LHCN-M2 (cell line): ENCODE data around the gene REP15. TPM values are rescaled to one million over a fixed set of nuclear protein-coding genes. Genes with fewer than 3 reads are reported as not detected.
"Not testable (repeated sequence)": the region's sequence is repeated elsewhere in the genome, so short reads cannot be mapped to it uniquely, and the experiment has no call there.

Experiments used
- DNase-seq: peaks from one replicate; pipeline ENCODE4 v3.0.0-alpha.2; 2012; ENCODE audit warnings: low read depth
- total RNA-seq: library from RNA; depleted of rRNA; stranded (reverse); fragments of >200 nt; gene quantifications from 2 replicates; pipeline ENCODE4 v1.2.3, GENCODE V29; 2014

Gene REP15
- total RNA-seq, 1 experiment from 2014 or later = 3.4 TPM

DNA sequence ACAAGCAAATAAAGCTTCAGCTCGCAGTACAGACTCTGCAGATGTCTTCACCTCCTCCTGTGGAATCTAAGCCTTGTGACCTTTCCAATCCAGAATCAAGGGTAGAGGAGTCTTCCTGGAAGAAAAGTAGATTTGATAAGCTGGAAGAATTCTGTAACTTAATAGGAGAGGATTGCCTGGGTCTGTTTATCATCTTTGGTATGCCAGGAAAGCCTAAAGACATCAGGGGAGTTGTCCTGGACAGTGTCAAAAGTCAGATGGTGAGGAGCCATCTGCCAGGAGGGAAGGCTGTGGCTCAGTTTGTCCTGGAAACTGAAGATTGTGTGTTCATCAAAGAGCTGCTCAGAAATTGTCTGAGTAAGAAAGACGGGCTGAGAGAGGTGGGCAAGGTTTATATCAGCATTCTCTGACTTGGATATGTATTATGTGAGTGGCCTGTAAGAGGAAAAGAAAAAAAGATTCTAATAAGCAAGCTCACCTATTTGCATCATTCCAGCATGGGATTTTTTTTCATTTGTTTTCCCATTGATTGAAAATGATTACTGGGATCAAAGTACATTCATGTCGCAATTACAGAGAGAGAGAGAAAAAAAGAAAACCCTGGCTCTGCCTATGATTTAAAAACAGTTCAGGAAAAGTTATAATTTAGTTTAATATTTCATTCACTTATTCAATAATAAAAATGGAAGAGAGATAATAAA, 767 bp downstream of the REP15 start:
- DNase-seq = no peak

DNA sequence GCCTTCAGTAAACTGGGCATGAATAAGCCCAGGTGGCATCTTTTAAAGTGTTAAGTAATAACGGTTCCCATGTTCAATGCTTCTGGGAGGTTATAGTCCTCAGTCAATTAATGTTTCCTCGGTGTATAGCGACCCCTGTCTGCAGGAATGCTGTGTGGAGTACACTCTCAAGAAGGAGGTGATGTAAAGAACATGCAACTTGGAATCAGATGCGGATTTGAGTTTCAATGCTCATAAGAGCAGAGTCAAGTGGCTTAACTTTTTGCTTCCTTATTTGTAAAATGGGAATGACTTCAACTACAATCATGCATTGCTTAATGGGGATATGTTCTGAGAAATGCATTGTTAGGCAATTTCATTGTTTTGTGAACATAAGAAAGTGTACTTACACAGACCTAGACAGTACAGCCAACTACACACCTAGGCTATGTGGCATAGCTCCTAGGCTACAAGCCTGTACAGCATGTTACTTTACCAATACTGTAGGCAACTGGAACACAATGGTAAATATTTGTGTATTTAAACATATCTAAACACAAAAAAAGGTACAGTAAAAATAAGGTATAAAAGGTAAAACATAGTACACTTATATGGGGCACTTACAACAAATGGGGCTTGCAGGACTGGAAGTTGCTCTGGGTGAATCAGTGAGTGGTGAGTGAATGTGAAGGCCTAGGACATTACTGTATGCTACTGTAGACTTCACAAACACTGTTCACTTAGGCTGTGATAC, 7.6 kb downstream of the REP15 start:
- DNase-seq = peak; percentile 78

DNA sequence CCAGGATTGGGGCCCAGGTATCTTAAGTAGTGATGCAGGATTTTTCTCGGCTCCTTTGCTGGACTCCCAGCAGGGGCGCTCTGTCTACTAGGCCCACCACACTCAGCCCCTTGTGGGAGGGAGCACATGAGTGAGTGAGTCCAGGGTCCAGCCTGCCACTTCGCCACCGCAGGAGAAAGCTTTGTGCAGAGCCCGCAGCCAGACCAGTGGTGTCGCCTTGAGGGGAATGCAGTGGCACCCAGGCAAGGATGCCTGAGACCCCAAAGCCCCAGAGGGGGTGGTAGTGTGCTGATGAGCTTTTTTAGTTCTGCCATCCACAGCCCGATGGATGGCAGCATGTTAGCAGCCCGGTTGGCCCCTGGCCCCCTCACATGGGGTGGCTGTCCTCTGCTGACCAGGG, 9.0 kb downstream of the REP15 start:
- no peak for DNase-seq

DNA sequence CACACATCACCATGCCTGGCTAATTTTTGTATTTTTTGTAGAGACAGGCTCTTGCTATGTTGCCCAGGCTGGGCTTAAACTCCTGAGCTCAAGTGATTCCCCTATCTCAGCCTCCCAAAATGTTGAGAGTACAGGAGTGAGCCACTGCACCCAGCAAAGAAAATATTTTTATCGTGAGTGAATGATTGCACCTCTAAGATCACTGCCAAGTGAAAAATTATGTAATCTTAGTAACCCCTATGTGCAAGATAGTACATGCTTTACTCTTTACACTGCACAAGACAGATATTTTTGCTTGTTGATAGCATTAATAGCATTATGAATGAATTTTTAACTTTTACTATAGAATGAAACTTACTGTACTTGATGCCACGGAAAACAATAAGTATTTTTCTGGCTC, 11.0 kb downstream of the REP15 start:
- DNase-seq = no peak

DNA sequence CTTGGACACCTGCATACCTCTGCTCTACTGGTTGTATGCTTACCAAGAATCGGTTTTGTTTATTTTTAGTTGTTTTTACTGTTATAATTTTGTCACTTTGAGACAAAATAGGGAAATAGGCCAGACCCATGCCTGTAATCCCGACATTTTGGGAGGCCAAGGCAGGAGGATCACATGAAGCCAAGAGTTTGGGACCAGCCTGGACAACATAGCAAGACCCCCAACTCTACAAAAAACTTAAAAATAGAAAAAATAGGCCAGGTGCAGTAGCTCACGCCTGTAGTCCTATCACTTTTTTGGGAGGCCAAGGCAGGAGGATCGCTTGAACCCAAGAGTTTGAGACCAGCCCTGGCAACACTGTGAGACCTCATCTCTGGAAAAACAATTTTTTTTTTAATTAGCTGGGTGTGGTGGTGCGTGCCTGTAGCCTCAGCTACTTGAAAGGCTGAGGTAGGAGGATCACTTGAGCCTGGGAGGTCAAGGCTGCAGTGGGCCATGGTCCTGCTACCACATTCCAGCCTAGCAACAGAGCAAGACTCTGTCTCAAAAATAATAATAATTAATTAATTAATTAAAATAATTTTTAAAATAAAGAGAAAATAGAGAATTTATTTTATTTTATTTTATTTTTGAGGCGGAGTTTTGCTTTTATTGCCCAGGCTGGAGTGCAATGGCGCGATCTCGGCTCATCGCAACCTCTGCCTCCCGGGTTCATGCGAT, 13.1 kb downstream of the REP15 start:
- no peak for DNase-seq

DNA sequence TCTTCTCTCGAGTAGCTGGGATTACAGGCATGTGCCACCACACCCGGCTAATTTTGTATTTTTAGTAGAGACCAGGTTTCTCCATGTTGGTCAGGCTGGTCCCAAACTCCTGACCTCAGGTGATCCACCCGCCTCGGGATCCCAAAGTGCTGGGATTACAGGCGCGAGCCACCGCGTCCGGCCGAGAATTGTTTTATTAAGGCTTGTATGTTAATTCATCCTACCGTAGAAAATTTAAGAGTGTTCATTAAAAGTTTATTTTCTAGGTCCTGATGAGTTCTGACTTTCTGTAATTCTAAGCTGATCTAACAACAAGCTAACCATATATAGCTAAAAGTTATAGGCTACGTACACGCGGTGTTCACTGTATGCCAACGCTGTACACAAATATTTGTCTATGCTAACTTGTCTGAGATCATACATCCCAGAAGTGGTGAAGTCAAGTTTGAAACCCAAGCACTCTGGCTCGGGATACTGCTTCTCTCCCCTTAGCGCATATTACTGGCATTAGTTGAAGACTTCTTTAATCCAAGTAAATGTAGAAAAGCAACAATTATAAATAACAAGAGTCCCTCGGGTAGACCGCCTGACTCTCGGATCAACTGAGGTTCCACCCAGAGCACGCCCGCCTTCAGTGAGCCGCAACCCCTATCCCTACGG, 13.8 kb downstream of the REP15 start:
- peak; percentile 51 for DNase-seq

DNA sequence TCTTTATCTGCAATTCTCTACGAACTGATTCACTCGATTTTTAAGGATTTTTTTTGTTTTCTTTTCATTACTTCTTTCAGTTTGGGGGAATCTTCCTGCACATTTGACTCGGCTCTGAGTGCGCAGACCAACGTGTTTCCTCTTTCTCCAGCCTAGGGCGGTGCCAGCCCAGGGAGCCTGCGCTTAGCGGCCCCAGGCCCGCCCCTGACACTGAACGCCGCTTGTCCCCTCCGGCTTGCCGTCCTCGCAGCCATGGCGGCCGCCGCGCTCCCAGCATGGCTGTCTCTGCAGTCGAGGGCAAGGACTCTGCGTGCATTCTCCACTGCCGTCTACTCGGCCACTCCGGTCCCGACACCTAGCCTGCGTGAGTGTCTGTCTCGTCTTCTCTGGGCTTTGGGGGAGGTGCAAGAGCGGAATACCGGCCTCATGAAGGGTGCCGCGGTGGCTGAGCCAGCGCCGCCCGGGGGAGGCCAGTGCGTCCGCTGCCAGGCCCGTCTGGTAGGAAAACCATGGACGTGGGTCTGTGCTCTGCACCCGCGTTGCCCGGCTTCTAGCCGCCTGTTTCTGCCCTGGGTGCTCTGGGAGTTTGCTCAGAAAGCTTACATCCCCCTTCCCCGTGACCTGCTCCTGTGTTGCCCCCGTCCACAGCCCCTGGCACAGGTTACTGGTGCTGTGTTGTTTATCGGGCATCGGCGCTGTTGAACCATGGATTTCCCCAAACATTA, 14.5 kb downstream of the REP15 start, which contains the start of gene MRPS35:
MRPS35 (plus strand) TSS at position 241 of the 725 bp plus-strand sequence; CDS start at position 253, 12 bp downstream.
- peak; percentile 88 for DNase-seq

DNA sequence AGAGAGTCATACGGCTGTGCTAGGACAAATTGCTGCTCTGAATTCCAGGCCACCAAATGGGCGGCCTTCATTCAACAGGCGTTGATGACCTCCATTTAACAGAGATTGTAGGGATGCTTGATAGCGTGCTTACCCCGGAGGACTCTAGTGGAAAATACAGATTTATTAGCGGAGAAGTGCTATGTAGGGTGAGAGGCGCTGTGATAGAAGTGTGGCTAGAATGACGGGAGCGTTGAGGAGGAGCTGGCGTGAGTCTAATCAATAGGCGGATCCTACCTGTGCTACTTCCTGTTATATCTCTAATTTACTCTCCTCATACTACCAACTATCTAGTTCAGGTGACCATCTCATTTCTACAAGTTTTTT, 15.1 kb downstream of the REP15 start:
- DNase-seq = no peak

DNA sequence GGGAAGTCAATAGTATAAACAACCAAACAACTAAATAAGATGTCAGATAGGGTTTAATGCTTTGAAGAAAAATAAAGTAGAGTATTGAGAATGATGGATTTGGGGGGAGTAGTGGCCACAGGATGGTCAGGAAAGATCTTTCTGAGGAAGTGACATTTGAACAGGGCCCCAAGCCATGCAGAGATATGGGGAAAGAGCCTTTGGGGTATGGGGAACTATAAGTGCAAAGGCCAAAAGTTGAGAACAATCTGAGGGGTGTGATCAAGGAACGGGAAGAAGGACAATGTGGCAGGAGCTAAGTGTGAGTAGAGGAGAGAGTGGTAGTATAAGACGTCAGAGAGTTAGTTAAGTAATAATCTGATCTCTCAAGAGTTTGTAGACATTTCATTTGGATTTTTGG, 15.7 kb downstream of the REP15 start:
- DNase-seq = no peak

DNA sequence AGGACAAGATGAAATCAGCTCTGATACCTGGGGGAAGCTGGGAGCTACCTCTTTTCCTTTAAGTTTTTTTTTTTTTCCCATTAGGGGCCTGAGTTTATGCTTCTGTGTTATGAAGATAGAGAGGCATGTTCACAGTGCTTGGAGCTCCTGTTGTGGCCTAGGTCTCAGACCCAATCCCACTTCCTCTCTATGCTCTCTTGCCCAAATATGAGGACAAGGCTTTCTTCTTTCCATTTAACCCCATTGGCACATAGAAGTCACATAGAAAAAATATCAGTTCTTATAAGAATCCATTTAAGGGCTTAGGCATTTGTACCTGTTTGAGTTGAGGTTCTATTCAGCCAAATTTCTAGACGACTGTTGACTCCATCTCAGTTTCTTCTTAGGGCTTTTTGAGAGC, 27.0 kb downstream of the REP15 start:
- no peak for DNase-seq

DNA sequence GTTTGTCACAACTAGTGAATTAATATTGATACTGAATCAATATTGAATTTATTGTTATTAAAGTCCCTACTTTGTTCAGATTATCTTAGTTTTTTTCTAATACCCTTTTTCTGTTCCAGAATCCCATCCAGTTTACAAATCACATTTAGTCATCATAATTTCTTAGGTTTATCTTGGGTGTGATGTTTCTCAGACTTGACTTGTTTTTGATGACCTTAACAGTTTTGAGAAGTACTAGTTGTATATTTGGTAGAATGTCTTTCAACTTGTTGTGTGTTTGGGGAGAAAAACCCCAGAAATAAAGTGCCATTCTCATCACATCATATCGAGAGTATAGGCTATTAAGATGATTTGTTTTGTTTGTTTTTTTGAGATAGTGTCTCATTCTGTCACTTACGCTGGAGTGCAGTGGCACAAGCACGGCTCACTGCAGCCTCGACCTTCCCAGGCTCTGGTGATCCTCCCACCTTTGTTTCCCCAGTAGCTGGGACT, 33.9 kb downstream of the REP15 start:
- no peak for DNase-seq

DNA sequence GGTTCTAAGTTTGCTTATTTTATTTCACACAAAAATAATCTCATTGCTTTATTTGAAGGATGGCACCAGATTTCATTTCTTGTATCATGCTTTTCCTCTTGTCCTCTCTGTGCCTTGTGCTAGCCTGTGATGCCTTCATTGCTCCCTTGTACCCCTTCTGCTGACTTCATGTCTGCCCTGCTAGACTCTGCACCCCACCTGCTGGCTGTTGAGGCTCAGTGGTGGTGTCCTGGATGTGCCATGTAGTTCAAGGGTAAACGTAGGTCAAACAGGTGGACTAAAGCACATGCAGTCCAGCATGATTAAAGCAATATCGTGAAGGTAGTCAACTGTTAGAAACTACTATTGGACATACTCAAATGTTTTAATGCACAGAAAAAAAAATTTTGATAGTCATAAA, 36.0 kb downstream of the REP15 start:
- no peak for DNase-seq

DNA sequence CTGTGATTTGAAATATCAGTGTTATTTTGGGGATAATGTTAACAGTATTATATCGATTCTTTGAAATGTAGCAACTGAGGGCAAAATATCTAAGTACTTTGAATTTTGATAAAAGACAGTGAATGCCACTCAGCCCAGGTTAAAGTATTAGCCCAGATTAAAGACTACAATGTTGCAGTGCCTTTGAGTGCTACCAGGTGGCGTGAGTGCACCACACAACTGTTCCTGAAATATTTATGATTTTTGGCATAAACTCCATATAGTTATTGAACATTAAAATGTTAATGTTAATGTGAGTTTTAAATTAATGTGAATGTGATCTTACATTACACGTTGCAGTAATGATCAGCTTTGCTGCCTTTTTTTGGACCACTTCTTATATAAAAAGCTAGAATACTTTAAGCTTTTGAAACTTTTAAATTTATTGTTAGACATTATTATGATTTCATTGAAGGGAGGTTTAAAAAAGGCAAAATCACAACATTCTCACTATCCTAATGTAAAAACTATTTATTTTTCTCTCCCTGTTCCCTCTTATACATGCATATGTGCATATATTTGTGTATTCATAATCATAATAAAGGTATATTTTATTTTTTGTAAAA, 36.9 kb downstream of the REP15 start:
- DNase-seq = peak; percentile 29

DNA sequence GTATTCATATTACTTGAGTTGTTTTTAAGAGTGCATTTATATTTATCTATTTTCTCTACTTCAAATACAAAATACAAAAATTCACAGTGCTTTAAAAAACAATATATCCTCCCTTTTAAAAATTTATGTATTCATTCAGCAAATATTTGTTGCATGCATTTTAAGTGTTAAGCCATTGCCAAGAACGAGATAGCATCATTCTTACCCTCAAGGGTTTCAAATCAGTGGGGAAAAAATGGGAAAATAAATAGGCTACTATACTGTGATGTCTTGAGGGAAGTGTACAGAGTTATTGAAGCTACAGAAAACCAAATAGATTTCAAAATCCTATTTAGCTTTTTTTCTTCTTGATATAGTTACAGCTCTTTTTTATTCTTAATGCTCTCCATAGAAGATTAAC, 37.5 kb downstream of the REP15 start:
- no peak for DNase-seq

DNA sequence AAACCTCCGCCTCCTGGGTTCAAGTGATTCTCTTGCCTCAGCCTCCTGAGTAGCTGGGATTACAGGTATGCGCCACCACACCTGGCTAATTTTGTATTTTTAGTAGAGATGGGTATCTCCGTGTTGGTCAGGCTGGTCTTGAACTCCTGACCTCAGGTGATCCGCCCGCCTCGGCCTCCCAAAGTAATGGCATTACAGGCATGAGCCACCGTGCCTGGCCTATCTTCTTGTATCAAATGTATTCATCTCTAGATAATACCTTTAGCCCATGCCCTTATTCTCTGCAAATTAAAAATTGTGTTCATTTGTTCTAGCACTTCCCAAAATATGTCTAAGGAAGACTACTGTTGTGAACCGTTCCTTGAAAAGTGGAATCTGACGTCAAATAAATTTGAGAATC, 38.1 kb downstream of the REP15 start:
- not testable (repeated sequence) for DNase-seq

DNA sequence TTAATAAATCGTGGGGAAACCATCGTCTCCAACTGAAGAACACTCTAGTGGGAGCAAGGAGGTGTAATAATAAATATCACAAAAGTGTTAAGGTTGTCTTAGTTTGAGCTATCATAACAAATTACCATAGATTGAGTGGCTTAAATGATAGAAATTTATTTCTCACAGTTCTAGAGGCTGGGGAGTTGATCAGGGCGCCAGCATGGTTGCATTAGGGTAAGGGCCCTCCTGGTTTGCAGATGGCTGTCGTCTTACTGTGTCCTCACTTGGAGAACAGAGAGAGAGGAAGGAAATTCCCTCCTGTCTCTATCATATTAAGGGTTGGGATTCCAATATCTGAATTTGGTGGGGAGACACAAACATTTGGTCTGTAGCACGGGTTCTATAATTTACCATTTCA, 47.4 kb downstream of the REP15 start:
- DNase-seq = no peak

DNA sequence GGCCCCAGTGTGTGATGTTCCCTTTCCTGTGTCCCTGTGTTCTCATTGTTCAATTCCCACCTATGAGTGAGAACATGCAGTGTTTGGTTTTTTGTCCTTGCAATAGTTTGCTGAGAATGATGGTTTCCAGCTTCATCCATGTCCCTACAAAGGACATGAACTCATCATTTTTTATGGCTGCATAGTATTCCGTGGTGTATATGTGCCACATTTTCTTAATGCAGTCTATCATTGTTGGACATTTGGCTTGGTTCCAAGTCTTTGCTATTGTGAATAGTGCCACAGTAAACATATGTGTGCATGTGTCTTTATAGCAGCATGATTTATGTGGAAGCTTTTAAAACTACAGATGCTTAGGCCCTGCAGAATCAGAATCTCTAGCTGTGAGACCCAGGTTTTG, 49.5 kb downstream of the REP15 start:
- not testable (repeated sequence) for DNase-seq
